ENCODE results near the gene NBR1.

DNA sequence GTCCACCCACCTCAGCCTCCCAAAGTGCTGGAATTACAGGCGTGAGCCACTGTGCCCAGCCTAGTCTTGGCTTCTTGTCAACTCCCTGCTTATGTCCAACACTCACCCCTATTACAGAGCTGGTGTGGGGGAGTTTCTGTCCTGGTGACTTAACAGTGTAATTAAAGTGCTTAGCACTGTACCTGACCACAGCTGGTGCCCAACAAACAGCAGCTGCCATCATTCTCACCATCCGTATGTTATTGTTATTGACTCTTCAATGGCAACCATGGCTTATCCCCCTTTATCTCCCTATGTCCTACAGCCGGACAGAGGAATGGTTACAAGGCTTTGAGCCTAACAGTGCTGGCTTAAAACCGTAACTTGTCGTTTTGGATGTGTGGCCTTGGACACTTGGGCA lies 28.9 kb upstream of the NBR1 start:
- TF ChIP-seq, protein P1, sequence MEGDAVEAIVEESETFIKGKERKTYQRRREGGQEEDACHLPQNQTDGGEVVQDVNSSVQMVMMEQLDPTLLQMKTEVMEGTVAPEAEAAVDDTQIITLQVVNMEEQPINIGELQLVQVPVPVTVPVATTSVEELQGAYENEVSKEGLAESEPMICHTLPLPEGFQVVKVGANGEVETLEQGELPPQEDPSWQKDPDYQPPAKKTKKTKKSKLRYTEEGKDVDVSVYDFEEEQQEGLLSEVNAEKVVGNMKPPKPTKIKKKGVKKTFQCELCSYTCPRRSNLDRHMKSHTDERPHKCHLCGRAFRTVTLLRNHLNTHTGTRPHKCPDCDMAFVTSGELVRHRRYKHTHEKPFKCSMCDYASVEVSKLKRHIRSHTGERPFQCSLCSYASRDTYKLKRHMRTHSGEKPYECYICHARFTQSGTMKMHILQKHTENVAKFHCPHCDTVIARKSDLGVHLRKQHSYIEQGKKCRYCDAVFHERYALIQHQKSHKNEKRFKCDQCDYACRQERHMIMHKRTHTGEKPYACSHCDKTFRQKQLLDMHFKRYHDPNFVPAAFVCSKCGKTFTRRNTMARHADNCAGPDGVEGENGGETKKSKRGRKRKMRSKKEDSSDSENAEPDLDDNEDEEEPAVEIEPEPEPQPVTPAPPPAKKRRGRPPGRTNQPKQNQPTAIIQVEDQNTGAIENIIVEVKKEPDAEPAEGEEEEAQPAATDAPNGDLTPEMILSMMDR (IDR thresholded peaks at IDR 0.05; ENCODE audit: low read depth, low read length, poor library complexity, severe bottlenecking), result no peak
- no peak for TF ChIP-seq EZH2phosphoT487 (IDR thresholded peaks at IDR 0.05; ENCODE audit: borderline replicate concordance, low read length)
